ENCODE results near the gene LRRC10. TPM values are rescaled to one million over a fixed set of nuclear protein-coding genes. Genes with fewer than 3 reads are reported as not detected.

The LRRC10 gene
- total RNA-seq, 1 experiment from 2014 or later, result not detected

GRCh38 chr12:69642531-69642930 is 31.8 kb upstream of the LRRC10 start:
- Histone ChIP-seq H3K4me2 (no peak overlapping the region), H3K27me3 (ENCODE audit: insufficient read depth, low read depth) (no peaks in the 10 kb centered on the region), H3K4me1 (replicated peaks; ENCODE audit: insufficient read depth) (no peaks in the 10 kb centered on the region), H3K9me2 (ENCODE audit: insufficient read depth) (no peaks in the 10 kb centered on the region), H2AFZ (no peak overlapping the region), H3K36me3 (ENCODE audit: low read depth) (no peaks in the 10 kb centered on the region), H3K27ac (no peak overlapping the region), H3K4me3 (no peak overlapping the region), H3F3A (ENCODE audit: insufficient read depth, low read depth) (no peaks in the 10 kb centered on the region), H3K9me3 (ENCODE audit: insufficient read depth, low read depth) (no peaks in the 10 kb centered on the region), H4K20me1 (ENCODE audit: insufficient read depth) (no peaks in the 10 kb centered on the region), H3K79me2 (ENCODE audit: low read depth) (no peaks in the 10 kb centered on the region)
- no peak for TF ChIP-seq EZH2 (IDR thresholded peaks at IDR 0.05; ENCODE audit: low read depth)
- TF ChIP-seq, protein P1, sequence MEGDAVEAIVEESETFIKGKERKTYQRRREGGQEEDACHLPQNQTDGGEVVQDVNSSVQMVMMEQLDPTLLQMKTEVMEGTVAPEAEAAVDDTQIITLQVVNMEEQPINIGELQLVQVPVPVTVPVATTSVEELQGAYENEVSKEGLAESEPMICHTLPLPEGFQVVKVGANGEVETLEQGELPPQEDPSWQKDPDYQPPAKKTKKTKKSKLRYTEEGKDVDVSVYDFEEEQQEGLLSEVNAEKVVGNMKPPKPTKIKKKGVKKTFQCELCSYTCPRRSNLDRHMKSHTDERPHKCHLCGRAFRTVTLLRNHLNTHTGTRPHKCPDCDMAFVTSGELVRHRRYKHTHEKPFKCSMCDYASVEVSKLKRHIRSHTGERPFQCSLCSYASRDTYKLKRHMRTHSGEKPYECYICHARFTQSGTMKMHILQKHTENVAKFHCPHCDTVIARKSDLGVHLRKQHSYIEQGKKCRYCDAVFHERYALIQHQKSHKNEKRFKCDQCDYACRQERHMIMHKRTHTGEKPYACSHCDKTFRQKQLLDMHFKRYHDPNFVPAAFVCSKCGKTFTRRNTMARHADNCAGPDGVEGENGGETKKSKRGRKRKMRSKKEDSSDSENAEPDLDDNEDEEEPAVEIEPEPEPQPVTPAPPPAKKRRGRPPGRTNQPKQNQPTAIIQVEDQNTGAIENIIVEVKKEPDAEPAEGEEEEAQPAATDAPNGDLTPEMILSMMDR (conservative IDR thresholded peaks at IDR 0.05), result no peak
- CTCF ChIA-PET, result no interaction called here
- POLR2A ChIA-PET (ENCODE audit: unreplicated experiment), result no interaction called here
- intact Hi-C loops (cut with micrococcal nuclease; ENCODE audit: unreplicated experiment), result no loop called here
- no peak for DNase-seq
- no TSS peak for BruUV-seq (replicated peaks)

DNA sequence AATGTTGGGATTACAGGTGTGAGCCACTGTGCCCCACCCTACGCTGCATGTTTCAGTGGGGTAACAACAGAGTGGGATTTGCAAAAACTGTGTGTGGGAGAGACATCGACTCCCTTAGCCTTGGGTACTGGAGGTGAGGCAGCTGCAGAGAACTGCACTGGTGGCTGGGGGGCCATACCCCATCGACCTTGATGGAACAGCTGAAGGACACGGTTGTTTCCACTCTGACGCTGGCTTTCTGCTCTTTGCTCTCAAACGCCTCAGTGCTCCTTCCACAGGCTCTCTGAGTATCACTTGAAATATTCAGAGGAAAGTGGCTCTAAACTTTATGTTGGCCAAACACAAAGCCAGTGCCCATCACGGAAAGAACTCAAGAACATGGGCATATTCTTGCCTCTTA is 30.8 kb upstream of the LRRC10 start:
- no peak overlapping the region for H3K4me3 ChIP-seq
- no peak overlapping the region for H3K27ac ChIP-seq
- H4K20me1 ChIP-seq (ENCODE audit: insufficient read depth), result no peaks in the 10 kb centered on the region
- no peaks in the 10 kb centered on the region for H3K9me2 ChIP-seq (ENCODE audit: insufficient read depth)
- H3K36me3 ChIP-seq (ENCODE audit: low read depth), result no peaks in the 10 kb centered on the region
- no TSS peak for BruUV-seq (replicated peaks)
- H3K9me3 ChIP-seq (ENCODE audit: insufficient read depth, low read depth), result no peaks in the 10 kb centered on the region
- H3K4me2 ChIP-seq, result no peak overlapping the region
- TF ChIP-seq, protein P1 (conservative IDR thresholded peaks at IDR 0.05), result no peak
- no peak for TF ChIP-seq EZH2 (IDR thresholded peaks at IDR 0.05; ENCODE audit: low read depth)
- no peaks in the 10 kb centered on the region for H3K4me1 ChIP-seq (replicated peaks; ENCODE audit: insufficient read depth)
- intact Hi-C loops (cut with micrococcal nuclease; ENCODE audit: unreplicated experiment), result no loop called here
- no peaks in the 10 kb centered on the region for H3F3A ChIP-seq (ENCODE audit: insufficient read depth, low read depth)
- ChIA-PET CTCF (interaction anchor here (0.6 kb wide), 1 partner anchor 284 kb away, joined by 6 read pairs; no protein-coding TSS in a partner anchor), POLR2A (ENCODE audit: unreplicated experiment) (no interaction called here)
- no peaks in the 10 kb centered on the region for H3K79me2 ChIP-seq (ENCODE audit: low read depth)
- DNase-seq, result no peak
- no peak overlapping the region for H2AFZ ChIP-seq
- no peaks in the 10 kb centered on the region for H3K27me3 ChIP-seq (ENCODE audit: insufficient read depth, low read depth)

DNA sequence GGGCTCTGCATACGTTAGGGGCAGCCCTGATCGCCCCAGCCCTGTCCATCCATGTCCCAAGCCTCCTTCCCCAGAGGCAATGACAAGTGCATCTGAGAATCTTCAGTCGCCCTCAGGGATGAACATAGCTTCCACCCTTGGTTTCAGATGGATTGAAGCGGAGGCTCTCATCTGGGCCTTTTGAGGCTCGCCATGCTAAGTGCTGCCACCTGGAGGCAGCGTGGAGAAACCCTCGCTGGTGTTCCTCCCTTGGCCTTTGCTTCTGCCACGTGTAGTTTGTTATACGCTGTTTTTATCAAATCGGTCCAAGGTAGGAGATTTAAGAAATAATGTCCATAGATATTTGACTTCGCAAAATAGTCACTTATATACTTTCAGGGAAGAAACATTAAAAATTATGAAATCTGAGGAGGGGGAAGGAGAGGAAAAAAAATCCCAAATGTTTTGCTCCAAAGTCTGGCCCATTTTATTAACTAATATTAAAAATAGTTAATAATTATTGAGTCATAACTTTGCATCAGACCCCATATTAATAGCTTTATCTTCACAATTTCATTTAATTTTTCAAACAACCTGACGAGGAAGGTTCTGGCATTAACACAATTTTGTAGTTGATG is 28.8 kb upstream of the LRRC10 start:
- H3K27me3 ChIP-seq (ENCODE audit: insufficient read depth, low read depth), result no peaks in the 10 kb centered on the region
- intact Hi-C loops (cut with micrococcal nuclease; ENCODE audit: unreplicated experiment), result no loop called here
- POLR2A ChIA-PET (ENCODE audit: unreplicated experiment), result interaction anchor here (0.5 to 0.7 kb wide), 3 partner anchors 313 to 1054 kb away, joined by 3 to 10 read pairs (median 5); no protein-coding TSS in a partner anchor
- DNase-seq, result peak in 1 of 2 experiments; percentile 43
- no peaks in the 10 kb centered on the region for H3K36me3 ChIP-seq (ENCODE audit: low read depth)
- no peak overlapping the region for H3K27ac ChIP-seq
- no peak overlapping the region for H2AFZ ChIP-seq
- no peaks in the 10 kb centered on the region for H3F3A ChIP-seq (ENCODE audit: insufficient read depth, low read depth)
- H3K4me2 ChIP-seq, result no peak overlapping the region
- no peak overlapping the region for H3K4me3 ChIP-seq
- CTCF ChIA-PET, result interaction anchor here (1.1 kb wide), 1 partner anchor 282 kb away, joined by 3 read pairs; no protein-coding TSS in a partner anchor
- no peaks in the 10 kb centered on the region for H4K20me1 ChIP-seq (ENCODE audit: insufficient read depth)
- no peak for TF ChIP-seq EZH2 (IDR thresholded peaks at IDR 0.05; ENCODE audit: low read depth)
- TF ChIP-seq, protein P1 (conservative IDR thresholded peaks at IDR 0.05), result peak; percentile 80
- H3K9me3 ChIP-seq (ENCODE audit: insufficient read depth, low read depth), result no peaks in the 10 kb centered on the region
- no peaks in the 10 kb centered on the region for H3K4me1 ChIP-seq (replicated peaks; ENCODE audit: insufficient read depth)
- no peaks in the 10 kb centered on the region for H3K79me2 ChIP-seq (ENCODE audit: low read depth)
- no peaks in the 10 kb centered on the region for H3K9me2 ChIP-seq (ENCODE audit: insufficient read depth)
- BruUV-seq (replicated peaks), result no TSS peak
